RWPE2 (cell line): Measurements from ENCODE around the gene CA10.

ENCODE experiments used
- ATAC-seq: fragments of 200-7000 bp; cut with Tn5 transposase; 3 replicates; pipeline ENCODE4 v1.9.1; 2021; ENCODE audit warnings: low read depth
- DNase-seq: peaks from one replicate; pipeline ENCODE4 v3.0.0-alpha.2; 2020; ENCODE audit warnings: low spot score
- H3K27ac ChIP-seq: fragments of 450-650 bp; 2 replicates; pipeline ENCODE4 v1.5.1; 2017; ENCODE audit warnings: mild to moderate bottlenecking; ENCODE audit not compliant: poor library complexity, severe bottlenecking
- H3K27me3 ChIP-seq: fragments of 250-450 bp; sonication (Bioruptor Pico); 2 replicates; pipeline ENCODE4 v1.5.1; 2021; ENCODE audit warnings: mild to moderate bottlenecking, moderate library complexity; ENCODE audit not compliant: insufficient read depth, poor library complexity, severe bottlenecking
- H3K36me3 ChIP-seq: fragments of 250-450 bp; sonication (Bioruptor Pico); 2 replicates; pipeline ENCODE4 v1.5.1; 2020; ENCODE audit warnings: low read depth, mild to moderate bottlenecking, moderate library complexity
- H3K4me1 ChIP-seq: fragments of 250-450 bp; sonication (Bioruptor Pico); 2 replicates; pipeline ENCODE4 v1.5.1; 2021; ENCODE audit warnings: mild to moderate bottlenecking, moderate library complexity; ENCODE audit not compliant: insufficient read depth, poor library complexity, severe bottlenecking
- H3K4me3 ChIP-seq: fragments of 250-450 bp; sonication (Bioruptor Pico); 2 replicates; pipeline ENCODE4 v1.5.1; 2021; ENCODE audit warnings: mild to moderate bottlenecking, moderate library complexity; ENCODE audit not compliant: severe bottlenecking
- H3K9me3 ChIP-seq: fragments of 250-450 bp; sonication (Bioruptor Pico); 2 replicates; pipeline ENCODE4 v1.5.1; 2021; ENCODE audit warnings: mild to moderate bottlenecking, moderate library complexity; ENCODE audit not compliant: severe bottlenecking
- TF ChIP-seq, protein P1 (sequence below): fragments of 450-650 bp; IDR thresholded peaks from one replicate; pipeline ENCODE4 v1.5.1; 2017; ENCODE audit warnings: mild to moderate bottlenecking, moderate library complexity; ENCODE audit not compliant: poor library complexity, severe bottlenecking

CA10 gene

GRCh38 chr17:52154466-52154865 lies 4.0 kb downstream of the CA10 start:
- ATAC-seq (no peak), DNase-seq (no peak)
- Histone ChIP-seq H3K9me3 (no peaks in the 10 kb centered on the region), H3K4me3 (no peak overlapping the region), H3K36me3 (no peaks in the 10 kb centered on the region), H3K27ac (no peak overlapping the region), H3K27me3 (peaks cover 30% of the 10 kb centered on the region), H3K4me1 (peaks cover 11% of the 10 kb centered on the region)
- TF ChIP-seq, protein P1, sequence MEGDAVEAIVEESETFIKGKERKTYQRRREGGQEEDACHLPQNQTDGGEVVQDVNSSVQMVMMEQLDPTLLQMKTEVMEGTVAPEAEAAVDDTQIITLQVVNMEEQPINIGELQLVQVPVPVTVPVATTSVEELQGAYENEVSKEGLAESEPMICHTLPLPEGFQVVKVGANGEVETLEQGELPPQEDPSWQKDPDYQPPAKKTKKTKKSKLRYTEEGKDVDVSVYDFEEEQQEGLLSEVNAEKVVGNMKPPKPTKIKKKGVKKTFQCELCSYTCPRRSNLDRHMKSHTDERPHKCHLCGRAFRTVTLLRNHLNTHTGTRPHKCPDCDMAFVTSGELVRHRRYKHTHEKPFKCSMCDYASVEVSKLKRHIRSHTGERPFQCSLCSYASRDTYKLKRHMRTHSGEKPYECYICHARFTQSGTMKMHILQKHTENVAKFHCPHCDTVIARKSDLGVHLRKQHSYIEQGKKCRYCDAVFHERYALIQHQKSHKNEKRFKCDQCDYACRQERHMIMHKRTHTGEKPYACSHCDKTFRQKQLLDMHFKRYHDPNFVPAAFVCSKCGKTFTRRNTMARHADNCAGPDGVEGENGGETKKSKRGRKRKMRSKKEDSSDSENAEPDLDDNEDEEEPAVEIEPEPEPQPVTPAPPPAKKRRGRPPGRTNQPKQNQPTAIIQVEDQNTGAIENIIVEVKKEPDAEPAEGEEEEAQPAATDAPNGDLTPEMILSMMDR = no peak

DNA sequence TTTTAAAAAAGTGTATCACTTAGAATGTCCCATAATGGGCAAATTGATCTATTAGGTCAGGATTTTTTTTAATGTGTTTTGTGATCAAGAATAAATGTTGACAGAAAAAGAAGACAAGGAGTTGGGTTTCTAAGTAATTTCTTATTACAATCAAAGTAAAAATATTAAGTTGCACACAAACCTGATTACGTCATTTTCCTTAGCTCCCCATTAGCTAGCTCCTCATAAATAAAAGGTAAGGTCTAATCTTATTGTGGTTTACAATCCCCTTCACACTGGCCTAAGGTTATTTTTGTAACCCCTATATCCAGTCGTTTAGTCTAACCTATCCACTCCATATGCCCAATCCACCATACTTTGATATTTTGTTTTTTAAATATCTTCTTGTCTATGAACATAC lies 7.6 kb downstream of the CA10 start:
- TF ChIP-seq, protein P1 = no peak
- H3K27ac ChIP-seq = no peak overlapping the region
- H3K36me3 ChIP-seq = no peaks in the 10 kb centered on the region
- DNase-seq = no peak
- no peak overlapping the region for H3K4me3 ChIP-seq
- H3K4me1 ChIP-seq = peaks cover 46% of the 10 kb centered on the region
- H3K27me3 ChIP-seq = no peaks in the 10 kb centered on the region
- no peaks in the 10 kb centered on the region for H3K9me3 ChIP-seq
- no peak for ATAC-seq

DNA sequence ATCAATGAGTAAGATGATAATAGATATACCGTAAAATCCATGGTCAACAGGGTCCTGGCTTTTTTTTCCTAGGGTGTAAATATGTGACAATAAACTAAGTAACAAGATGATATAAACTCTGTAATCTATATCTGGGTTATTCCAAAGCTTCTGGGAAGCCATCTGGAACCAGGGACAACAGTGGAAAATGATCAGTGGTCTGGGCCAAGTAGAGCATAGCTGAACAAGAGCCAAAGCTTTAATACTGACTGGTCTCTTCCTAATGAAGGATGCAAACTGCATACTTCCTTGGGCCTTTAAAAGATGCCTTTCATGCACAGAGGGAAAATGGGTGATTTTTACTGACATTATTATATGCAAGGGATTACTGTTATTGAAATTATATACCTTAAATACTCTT lies 8.9 kb downstream of the CA10 start:
- Histone ChIP-seq H3K4me3 (no peak overlapping the region), H3K36me3 (no peaks in the 10 kb centered on the region), H3K27ac (peak overlapping the region; percentile 94), H3K9me3 (no peaks in the 10 kb centered on the region), H3K4me1 (peaks cover 58% of the 10 kb centered on the region), H3K27me3 (no peaks in the 10 kb centered on the region)
- DNase-seq (no peak), ATAC-seq (no peak)
- TF ChIP-seq, protein P1 = no peak

DNA sequence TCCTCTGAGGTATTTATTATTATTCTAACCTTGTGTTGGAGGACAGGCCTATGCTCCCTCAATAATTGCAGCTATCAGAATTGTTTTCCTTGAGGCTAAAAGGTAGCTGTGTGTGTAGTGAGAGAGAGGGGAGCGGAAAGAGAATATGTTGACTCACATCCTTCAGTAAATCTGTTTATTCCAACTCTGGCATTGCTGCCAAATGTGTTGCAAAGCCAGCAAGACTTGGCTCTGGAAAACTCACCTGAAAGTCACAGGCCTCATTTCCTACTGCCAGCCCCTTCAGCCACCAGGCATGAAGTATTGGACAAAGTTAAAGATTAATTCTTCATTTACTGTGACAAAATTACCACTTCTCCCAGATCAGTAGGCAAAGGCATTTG lies 9.6 kb downstream of the CA10 start:
- ATAC-seq (peak; percentile 73), DNase-seq (no peak)
- peak overlapping the region; percentile 94 for H3K27ac ChIP-seq
- peaks cover 61% of the 10 kb centered on the region for H3K4me1 ChIP-seq
- H3K36me3 ChIP-seq = no peaks in the 10 kb centered on the region
- H3K4me3 ChIP-seq = no peak overlapping the region
- no peaks in the 10 kb centered on the region for H3K9me3 ChIP-seq
- H3K27me3 ChIP-seq = no peaks in the 10 kb centered on the region
- TF ChIP-seq, protein P1 = no peak

- peaks cover 61% of the 10 kb centered on the region for H3K4me1 ChIP-seq
- H3K9me3 ChIP-seq = no peaks in the 10 kb centered on the region
- no peaks in the 10 kb centered on the region for H3K36me3 ChIP-seq
- peak overlapping the region; percentile 94 for H3K27ac ChIP-seq
- H3K27me3 ChIP-seq = no peaks in the 10 kb centered on the region
- no peak overlapping the region for H3K4me3 ChIP-seq
- TF ChIP-seq, protein P1 = no peak
- ATAC-seq (peak; percentile 19; the same call in 2 of the 3 replicates), DNase-seq (no peak)
Measured at GRCh38 chr17:52148288-52148968, 10.1 kb downstream of the CA10 start.
